Left renal pelvis (tissue), 4 donors: ENCODE measurements around the gene TMEM128. TPM values are rescaled to one million over a fixed set of nuclear protein-coding genes. Genes with fewer than 3 reads are reported as not detected.
"Not testable (repeated sequence)": the region's sequence is repeated elsewhere in the genome, so short reads cannot be mapped to it uniquely, and the experiment has no call there.

Experiments used
- DNase-seq, 4 donors: peaks; one replicate each; pipeline ENCODE4 v3.0.0-alpha.2; 2013; ENCODE audit warnings: low read depth in 4 of 4, low spot score in 3 of 4
- polyA plus RNA-seq, 4 donors: library from polyadenylated mRNA; unstranded; fragments of 120-200 nt; gene quantifications; one replicate each; pipeline ENCODE4 v1.2.1, GENCODE V29; 2013; ENCODE audit not compliant: insufficient read length in 4 of 4

Gene TMEM128
- polyA plus RNA-seq, 4 donors: 39.3 to 60.9 (median 47.9) TPM

DNA sequence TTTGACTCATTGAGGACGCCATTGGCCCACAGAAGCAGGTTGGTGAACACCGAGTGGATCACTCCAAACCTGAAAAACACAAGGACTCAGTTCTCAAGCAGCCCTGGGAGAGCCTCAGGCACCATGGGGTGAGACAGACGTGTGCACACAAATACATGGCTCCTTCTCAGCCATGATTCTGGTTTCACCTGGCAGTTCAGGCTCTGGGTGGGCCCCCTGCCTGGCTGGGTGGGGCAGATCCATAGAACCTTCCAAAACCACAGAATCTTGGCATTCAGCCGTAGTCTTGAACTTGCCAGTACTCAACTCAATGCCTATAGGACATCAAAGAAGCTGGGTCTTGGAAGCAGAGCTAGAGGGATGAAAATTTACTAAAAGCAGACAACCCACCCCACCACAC is 45.5 kb downstream of the TMEM128 start:
- no peak for DNase-seq

DNA sequence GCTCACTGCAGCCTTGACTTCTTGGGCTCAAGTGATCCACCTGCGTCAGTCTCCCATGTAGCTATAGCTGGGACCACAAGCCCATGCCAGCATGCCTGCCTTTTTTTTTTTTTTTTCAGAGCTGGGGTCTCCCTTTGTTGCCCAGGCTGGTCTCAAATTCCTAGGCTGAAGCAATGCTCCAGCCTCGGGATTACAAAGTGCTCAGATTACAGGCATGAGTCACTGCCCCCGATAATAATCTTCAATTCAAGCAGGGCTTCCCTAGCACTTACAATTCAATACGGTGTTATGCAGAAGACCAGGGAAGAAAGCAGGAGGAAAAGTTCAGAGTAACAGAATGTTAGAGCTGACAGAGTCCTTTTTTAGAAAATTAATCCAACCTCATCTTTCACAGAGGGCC is 47.4 kb downstream of the TMEM128 start:
- DNase-seq: no peak

DNA sequence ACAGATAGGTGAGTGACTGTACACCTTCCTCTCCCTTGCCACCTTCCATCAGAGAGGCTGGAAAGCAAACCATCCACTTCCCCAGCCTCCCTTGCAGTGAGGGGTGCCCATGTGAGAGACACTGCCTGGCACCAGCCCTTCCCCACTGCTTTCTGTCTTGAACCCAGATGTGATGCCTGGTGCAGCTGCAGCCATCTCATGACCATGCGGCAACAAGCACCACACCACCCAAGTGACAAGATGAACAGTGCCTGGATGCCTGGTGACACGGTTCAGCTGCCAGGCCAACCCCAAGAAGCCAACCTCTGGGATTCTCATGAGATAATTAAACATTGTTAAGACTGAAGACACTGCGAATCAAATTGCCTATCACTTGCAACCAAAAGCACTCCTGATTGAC is 52.7 kb downstream of the TMEM128 start:
- DNase-seq: no peak

DNA sequence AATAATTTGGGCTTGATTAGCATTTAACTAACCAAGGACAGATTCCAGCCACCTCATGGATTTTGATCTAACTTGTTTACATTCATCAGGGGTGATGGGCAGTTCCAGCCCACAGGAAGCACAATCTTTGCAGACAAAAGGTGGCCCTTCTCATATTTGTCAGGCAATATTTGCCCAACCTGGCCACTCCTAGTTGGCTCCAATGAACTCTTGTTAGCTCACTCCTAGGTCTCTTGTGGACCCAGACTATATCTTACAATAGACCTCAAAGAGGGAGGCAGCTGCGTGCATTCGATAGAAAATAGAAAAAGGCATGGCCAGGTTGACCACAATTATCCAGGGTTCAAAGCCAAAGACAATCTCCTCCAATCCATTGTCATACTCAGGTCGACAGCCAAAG is 59.5 kb downstream of the TMEM128 start:
- not testable (repeated sequence) for DNase-seq

Other genes starting within 250 kb of the TMEM128 start
- gene OTOP1, start 21.3 kb downstream of the TMEM128 start, polyA plus RNA-seq: not detected
- gene LYAR, start 41.9 kb upstream of the TMEM128 start, polyA plus RNA-seq: 10 to 100 TPM; 15.0 to 20.7 (median 20.3) TPM
- gene ZBTB49, start 42.0 kb upstream of the TMEM128 start, polyA plus RNA-seq: 10 to 100 TPM in 1 of 4 donors, 1 to 10 TPM in 3; 8.5 to 10.4 (median 8.8) TPM
- 1 to 10 TPM; 4.4 to 5.4 (median 4.9) TPM for gene NSG1, start 138.9 kb upstream of the TMEM128 start, polyA plus RNA-seq